ENCODE results near the gene ACER1.

ACER1 gene

GRCh38 chr19:6260912-6261650 is 72.3 kb downstream of the ACER1 start:
- Histone ChIP-seq H3K4me3 (ENCODE audit: low read depth in 1 of 2, low read length in 2 of 2) (no peak overlapping the region), H3K27me3 (ENCODE audit: insufficient read depth, low read length, poor library complexity) (no peaks in the 10 kb centered on the region), H4K20me1 (ENCODE audit: insufficient read depth, low read length) (peaks cover 66% of the 10 kb centered on the region), H3K9me3 (ENCODE audit: insufficient read depth, low read length, severe bottlenecking) (no peaks in the 10 kb centered on the region), H3K36me3 (ENCODE audit: insufficient read depth, low read length) (peaks cover 76% of the 10 kb centered on the region), H2AFZ (ENCODE audit: low read depth, low read length) (no peak overlapping the region), H3K4me2 (ENCODE audit: insufficient read depth, low read length) (no peak overlapping the region), H3K79me2 (ENCODE audit: insufficient read depth, low read length) (peaks cover 92% of the 10 kb centered on the region), H3K4me1 (ENCODE audit: insufficient read depth, low read length) (no peaks in the 10 kb centered on the region), H3K27ac (ENCODE audit: low read length) (no peak overlapping the region), H3K9ac (ENCODE audit: low read depth, low read length) (no peak overlapping the region)
- DNase-seq (peak; percentile 44), ATAC-seq (ENCODE audit: insufficient read depth, low read depth) (peak; percentile 74)
- no peak for TF ChIP-seq EZH2 (IDR thresholded peaks at IDR 0.05; ENCODE audit: borderline replicate concordance, low read depth, low read length, severe bottlenecking)
- TF ChIP-seq CTCF (IDR thresholded peaks at IDR 0.05; ENCODE audit: borderline replicate concordance, extremely low read depth, low read length, poor library complexity, severe bottlenecking) = peak; percentile 62

DNA sequence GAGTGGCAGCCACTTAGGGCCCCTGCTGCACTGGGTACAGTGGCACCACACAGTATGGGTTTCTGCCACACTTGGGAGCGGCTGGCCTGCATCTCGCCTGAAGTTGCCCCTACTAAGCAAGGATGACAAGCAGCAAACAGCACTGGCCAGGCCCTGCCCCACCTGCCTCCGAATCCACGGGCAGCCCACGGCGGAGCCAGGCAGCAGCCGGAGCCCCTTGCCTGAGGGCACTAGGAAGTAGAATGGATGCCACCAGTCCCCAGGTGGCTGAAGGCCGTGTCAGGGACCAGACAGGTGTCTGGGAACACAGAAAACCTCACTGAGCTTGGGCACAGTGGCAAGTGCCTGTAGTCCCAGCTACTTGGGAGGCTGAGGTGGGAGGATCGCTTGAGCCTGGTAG is 73.0 kb downstream of the ACER1 start:
- ATAC-seq (ENCODE audit: insufficient read depth, low read depth) (no peak), DNase-seq (no peak)
- Histone ChIP-seq H3K9me3 (ENCODE audit: insufficient read depth, low read length, severe bottlenecking) (no peaks in the 10 kb centered on the region), H3K4me2 (ENCODE audit: insufficient read depth, low read length) (no peak overlapping the region), H3K36me3 (ENCODE audit: insufficient read depth, low read length) (peaks cover 76% of the 10 kb centered on the region), H3K27ac (ENCODE audit: low read length) (no peak overlapping the region), H2AFZ (ENCODE audit: low read depth, low read length) (no peak overlapping the region), H3K4me1 (ENCODE audit: insufficient read depth, low read length) (no peaks in the 10 kb centered on the region), H3K4me3 (ENCODE audit: low read depth in 1 of 2, low read length in 2 of 2) (no peak overlapping the region), H3K79me2 (ENCODE audit: insufficient read depth, low read length) (peaks cover 91% of the 10 kb centered on the region), H3K27me3 (ENCODE audit: insufficient read depth, low read length, poor library complexity) (no peaks in the 10 kb centered on the region), H3K9ac (ENCODE audit: low read depth, low read length) (no peak overlapping the region), H4K20me1 (ENCODE audit: insufficient read depth, low read length) (peaks cover 70% of the 10 kb centered on the region)
- no peak for TF ChIP-seq EZH2 (IDR thresholded peaks at IDR 0.05; ENCODE audit: borderline replicate concordance, low read depth, low read length, severe bottlenecking)

DNA sequence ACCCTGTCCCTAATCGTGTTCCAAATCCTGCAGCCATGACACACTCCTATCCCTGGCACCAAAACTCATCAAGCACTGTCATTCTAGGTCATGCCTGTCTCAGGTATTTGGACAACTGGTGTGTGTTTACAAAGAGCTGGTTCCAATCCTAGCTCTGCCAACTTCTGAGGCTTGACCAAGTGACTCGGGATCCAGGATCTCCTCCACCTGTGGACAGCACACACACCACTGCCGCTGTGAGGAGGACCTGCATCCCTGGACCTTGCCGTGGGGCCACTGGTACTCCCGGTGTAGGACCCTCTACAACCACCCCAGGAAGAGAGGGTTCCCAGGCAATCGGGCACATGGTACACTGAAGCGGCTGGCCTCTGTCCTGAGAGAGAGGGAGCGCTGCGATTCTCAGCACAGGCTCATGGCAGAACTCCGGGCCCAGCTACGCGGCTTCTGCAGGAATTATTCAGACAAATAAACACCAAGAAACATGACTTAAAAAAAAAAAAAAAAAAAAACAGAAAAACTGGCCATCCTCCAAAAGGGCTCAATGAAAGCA is 74.0 kb downstream of the ACER1 start:
- TF ChIP-seq CTCF (IDR thresholded peaks at IDR 0.05; ENCODE audit: borderline replicate concordance, extremely low read depth, low read length, poor library complexity, severe bottlenecking) (no peak), EZH2 (IDR thresholded peaks at IDR 0.05; ENCODE audit: borderline replicate concordance, low read depth, low read length, severe bottlenecking) (no peak)
- Histone ChIP-seq H4K20me1 (ENCODE audit: insufficient read depth, low read length) (peaks cover 76% of the 10 kb centered on the region), H3K27me3 (ENCODE audit: insufficient read depth, low read length, poor library complexity) (no peaks in the 10 kb centered on the region), H2AFZ (ENCODE audit: low read depth, low read length) (no peak overlapping the region), H3K4me2 (ENCODE audit: insufficient read depth, low read length) (no peak overlapping the region), H3K79me2 (ENCODE audit: insufficient read depth, low read length) (peaks cover 91% of the 10 kb centered on the region), H3K9ac (ENCODE audit: low read depth, low read length) (no peak overlapping the region), H3K4me1 (ENCODE audit: insufficient read depth, low read length) (no peaks in the 10 kb centered on the region), H3K36me3 (ENCODE audit: insufficient read depth, low read length) (peaks cover 75% of the 10 kb centered on the region), H3K4me3 (ENCODE audit: low read depth in 1 of 2, low read length in 2 of 2) (no peak overlapping the region), H3K9me3 (ENCODE audit: insufficient read depth, low read length, severe bottlenecking) (no peaks in the 10 kb centered on the region), H3K27ac (ENCODE audit: low read length) (no peak overlapping the region)
- ATAC-seq (ENCODE audit: insufficient read depth, low read depth) (no peak), DNase-seq (no peak)

DNA sequence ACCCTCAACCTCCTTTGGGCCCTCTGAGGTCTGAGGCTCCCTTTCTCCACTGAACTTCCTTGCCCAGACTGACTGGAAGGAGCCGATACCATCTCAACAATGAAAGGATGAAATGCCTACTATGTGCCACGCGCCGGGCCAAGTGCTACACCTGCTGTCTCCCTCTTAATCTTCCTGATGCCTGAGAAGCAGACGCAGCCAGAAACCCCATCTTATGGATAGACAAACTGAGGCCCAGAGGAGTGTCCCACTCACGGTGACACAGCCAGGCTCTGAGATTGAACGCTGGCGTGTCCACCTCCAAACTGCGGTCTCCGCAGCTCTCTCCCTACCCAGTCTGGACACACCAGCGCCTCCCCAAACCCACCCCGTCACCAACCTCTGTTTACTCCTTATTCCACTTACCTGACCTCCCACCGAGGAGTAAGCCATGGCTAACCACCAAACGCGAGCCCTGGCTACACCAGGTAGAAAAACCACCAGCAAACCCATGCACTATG is 74.5 kb downstream of the ACER1 start:
- H3K27ac ChIP-seq (ENCODE audit: low read length) = no peak overlapping the region
- peaks cover 76% of the 10 kb centered on the region for H3K36me3 ChIP-seq (ENCODE audit: insufficient read depth, low read length)
- H3K4me2 ChIP-seq (ENCODE audit: insufficient read depth, low read length) = no peak overlapping the region
- H3K4me1 ChIP-seq (ENCODE audit: insufficient read depth, low read length) = no peaks in the 10 kb centered on the region
- H4K20me1 ChIP-seq (ENCODE audit: insufficient read depth, low read length) = peaks cover 78% of the 10 kb centered on the region
- H3K9ac ChIP-seq (ENCODE audit: low read depth, low read length) = no peak overlapping the region
- peaks cover 91% of the 10 kb centered on the region for H3K79me2 ChIP-seq (ENCODE audit: insufficient read depth, low read length)
- no peaks in the 10 kb centered on the region for H3K27me3 ChIP-seq (ENCODE audit: insufficient read depth, low read length, poor library complexity)
- H3K4me3 ChIP-seq (ENCODE audit: low read depth in 1 of 2, low read length in 2 of 2) = no peak overlapping the region
- TF ChIP-seq CTCF (IDR thresholded peaks at IDR 0.05; ENCODE audit: borderline replicate concordance, extremely low read depth, low read length, poor library complexity, severe bottlenecking) (no peak), EZH2 (IDR thresholded peaks at IDR 0.05; ENCODE audit: borderline replicate concordance, low read depth, low read length, severe bottlenecking) (no peak)
- ATAC-seq (ENCODE audit: insufficient read depth, low read depth) (no peak), DNase-seq (no peak)
- no peaks in the 10 kb centered on the region for H3K9me3 ChIP-seq (ENCODE audit: insufficient read depth, low read length, severe bottlenecking)
- no peak overlapping the region for H2AFZ ChIP-seq (ENCODE audit: low read depth, low read length)

Measured in DND-41 (cell line).